Transverse colon (tissue), 4 donors: ENCODE data around the gene ARFIP1. TPM values are rescaled to one million over a fixed set of nuclear protein-coding genes. Genes with fewer than 3 reads are reported as not detected.

Experiments used
- DNase-seq: peaks from one replicate; pipeline ENCODE4 v3.0.0-alpha.2; 2019
- H3K27ac ChIP-seq, 4 donors: fragments of 200-600 bp; sonication (generic); 2 replicates each; pipeline ENCODE4 v1.5.1; 2016 to 2018; ENCODE audit warnings: inconsistent platforms in 4 of 4
- H3K27me3 ChIP-seq: fragments of 200-600 bp; sonication (generic); 2 replicates; pipeline ENCODE4 v1.5.1; 2017; ENCODE audit warnings: inconsistent platforms
- H3K36me3 ChIP-seq, 4 donors: fragments of 200-600 bp; sonication (generic); 2 replicates each; pipeline ENCODE4 v1.5.1; 2017 to 2019; ENCODE audit warnings: inconsistent platforms in 4 of 4
- H3K4me1 ChIP-seq, 4 donors: fragments of 200-600 bp; sonication (generic); 2 replicates each; pipeline ENCODE4 v1.5.1; 2017 to 2020; ENCODE audit warnings: inconsistent platforms in 4 of 4
- H3K4me3 ChIP-seq, 4 donors: fragments of 200-600 bp; sonication (generic); 1 replicate in 1 of 4; 2 replicates in 3 of 4; pipeline versions ENCODE4 v1.5.1 to v1.6.1; 2017 to 2019; ENCODE audit warnings: inconsistent platforms in 4 of 4
- H3K9me3 ChIP-seq, 2 donors: fragments of 200-600 bp; sonication (generic); 2 replicates each; pipeline ENCODE4 v1.5.1; 2017 to 2019; ENCODE audit warnings: inconsistent platforms in 2 of 2
- CTCF ChIP-seq, 5 experiments: fragments of 200-600 bp in 3 of 5; fragments of 450-650 bp in 2 of 5; sonication (generic) in 3 of 5; IDR thresholded peaks; 1 replicate in 2 of 5; 2 replicates in 3 of 5; pipeline ENCODE4 v1.5.1; 2016 to 2017; ENCODE audit warnings: antibody characterized with exemption in 5 of 5, inconsistent platforms in 3 of 5, mild to moderate bottlenecking in 2 of 5, moderate library complexity in 1 of 5
- EP300 ChIP-seq: sonication (generic); formaldehyde crosslinking; IDR thresholded peaks from one replicate; pipeline ENCODE4 v1.6.1; 2017; ENCODE audit warnings: antibody characterized with exemption, low read depth
- POLR2A ChIP-seq: fragments of 450-650 bp; IDR thresholded peaks from one replicate; pipeline ENCODE4 v1.6.1; 2016; ENCODE audit warnings: antibody characterized with exemption, mild to moderate bottlenecking, moderate library complexity
- POLR2AphosphoS5 ChIP-seq, 3 donors: sonication (generic); formaldehyde crosslinking; IDR thresholded peaks; one replicate each; pipeline ENCODE4 v1.6.1; 2016; ENCODE audit warnings: antibody characterized with exemption in 3 of 3
- WGBS, 2 donors: methylation state at CpG; one replicate each; pipeline ENCODE4 v1.1.5; 2018; ENCODE audit warnings: low coverage in 1 of 2; 5-methylcytosine and 5-hydroxymethylcytosine counted together
- in situ Hi-C, 4 donors: fragments of 200-750 bp; cut with MboI; loops; one replicate each; pipeline versions ENCODE4 v1.15.0 to v1.15.1; 2017; ENCODE audit warnings: low sequenced_read_pairs in 3 of 4, low pct_ligation_motif_present in 1 of 4, low pct_unique_long_range_greater_than_20kb in 1 of 4
- intact Hi-C: fragments of 100-400 bp; cut with DNase I; formaldehyde crosslinking; loops from one replicate; pipeline ENCODE4 v1.15.1; 2023; ENCODE audit warnings: low total_unique reads
- total RNA-seq, 4 donors: library from RNA; depleted of rRNA; stranded (reverse); fragments of >200 nt; gene quantifications; one replicate each; pipeline ENCODE4 v1.1.0, GENCODE V29; 2016

ARFIP1 gene
- total RNA-seq, 4 donors from 2014 or later, result 35.0 to 115 (median 46.2) TPM

- in situ Hi-C loops (no loop called here), intact Hi-C loops (no loop called here)
- Histone ChIP-seq H3K27ac (no peak overlapping the region), H3K4me1 (no peaks in the 10 kb centered on the region), H3K27me3 (no peaks in the 10 kb centered on the region), H3K4me3 (no peak overlapping the region), H3K36me3 (peaks cover 0 to 15% (median 0%) of the 10 kb centered on the region in 4 donors), H3K9me3 (no peaks in the 10 kb centered on the region)
- 95 to 96% methylated on average over 4 of the region's 4 CpGs for WGBS, 2 donors
- TF ChIP-seq POLR2A (no peak), POLR2AphosphoS5 (IDR thresholded peaks at IDR 0.05) (no peak), EP300 (no peak), CTCF (IDR thresholded peaks at IDR 0.05) (no peak)
- DNase-seq, result no peak
These were observed 130.1 kb downstream of the ARFIP1 start for GRCh38 chr4:152909901-152910300.

GRCh38 chr4:152910521-152910920 is 130.8 kb downstream of the ARFIP1 start:
- H3K27ac ChIP-seq, result no peak overlapping the region
- H3K36me3 ChIP-seq, result peaks cover 0 to 15% (median 0%) of the 10 kb centered on the region in 4 donors
- intact Hi-C loops (no loop called here), in situ Hi-C loops (no loop called here)
- no peaks in the 10 kb centered on the region for H3K27me3 ChIP-seq
- DNase-seq, result no peak
- H3K4me3 ChIP-seq, result no peak overlapping the region
- TF ChIP-seq CTCF (IDR thresholded peaks at IDR 0.05) (no peak), POLR2A (no peak), POLR2AphosphoS5 (IDR thresholded peaks at IDR 0.05) (no peak), EP300 (no peak)
- no peaks in the 10 kb centered on the region for H3K4me1 ChIP-seq
- 76 to 95% methylated on average over 3 of the region's 3 CpGs for WGBS, 2 donors
- H3K9me3 ChIP-seq, result no peaks in the 10 kb centered on the region

GRCh38 chr4:152917543-152918395 is 138.0 kb downstream of the ARFIP1 start:
- Histone ChIP-seq H3K27me3 (no peaks in the 10 kb centered on the region), H3K4me3 (no peak overlapping the region), H3K4me1 (no peaks in the 10 kb centered on the region), H3K36me3 (no peaks in the 10 kb centered on the region), H3K27ac (no peak overlapping the region), H3K9me3 (peaks cover 9% of the 10 kb centered on the region in 2 donors)
- DNase-seq, result no peak
- intact Hi-C loops, result no loop called here
- TF ChIP-seq POLR2AphosphoS5 (IDR thresholded peaks at IDR 0.05) (no peak), CTCF (IDR thresholded peaks at IDR 0.05) (no peak), EP300 (no peak), POLR2A (no peak)
- WGBS, 2 donors, result 92% methylated on average over 3 of the region's 3 CpGs
- in situ Hi-C loops, result no loop called here

DNA sequence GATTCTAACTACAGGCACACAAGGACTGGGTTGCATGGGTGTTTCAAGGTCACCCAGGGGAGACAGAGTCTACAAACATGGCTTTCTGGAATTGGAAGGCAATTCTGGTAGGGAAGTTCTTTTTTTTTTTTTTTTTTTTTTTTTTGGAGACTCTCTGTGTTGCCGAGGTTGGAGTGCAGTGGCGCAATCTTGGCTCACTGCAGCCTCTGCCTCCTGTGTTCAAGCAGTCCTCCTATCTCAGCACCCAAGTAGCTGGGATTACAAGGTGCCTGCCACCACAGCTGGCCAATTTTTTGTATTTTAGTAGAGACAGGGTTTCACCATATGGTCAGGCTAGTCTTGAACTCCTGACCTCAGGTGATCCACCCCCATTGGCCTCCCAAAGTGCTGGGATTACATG is 140.1 kb downstream of the ARFIP1 start:
- H3K27ac ChIP-seq, result no peak overlapping the region
- in situ Hi-C loops (no loop called here), intact Hi-C loops (no loop called here)
- no peak for DNase-seq
- no peak overlapping the region for H3K4me3 ChIP-seq
- H3K36me3 ChIP-seq, result no peaks in the 10 kb centered on the region
- peaks cover 9% of the 10 kb centered on the region in 2 donors for H3K9me3 ChIP-seq
- H3K4me1 ChIP-seq, result no peaks in the 10 kb centered on the region
- TF ChIP-seq EP300 (no peak), CTCF (IDR thresholded peaks at IDR 0.05) (no peak), POLR2AphosphoS5 (IDR thresholded peaks at IDR 0.05) (no peak), POLR2A (no peak)
- 86 to 100% methylated on average over 1 to 2 of the region's 2 CpGs for WGBS, 2 donors
- H3K27me3 ChIP-seq, result no peaks in the 10 kb centered on the region
